ENCODE data around the gene PDIA2.
A peak's percentile ranks its signal among the peaks of the same experiment; 100 is the strongest.
"Not testable (repeated sequence)": the region's sequence is repeated elsewhere in the genome, so short reads cannot be mapped to it uniquely, and the experiment has no call there.

PDIA2 gene

GRCh38 chr16:301950-302349 lies 19.0 kb downstream of the PDIA2 start:
- DNase-seq, result no peak

DNA sequence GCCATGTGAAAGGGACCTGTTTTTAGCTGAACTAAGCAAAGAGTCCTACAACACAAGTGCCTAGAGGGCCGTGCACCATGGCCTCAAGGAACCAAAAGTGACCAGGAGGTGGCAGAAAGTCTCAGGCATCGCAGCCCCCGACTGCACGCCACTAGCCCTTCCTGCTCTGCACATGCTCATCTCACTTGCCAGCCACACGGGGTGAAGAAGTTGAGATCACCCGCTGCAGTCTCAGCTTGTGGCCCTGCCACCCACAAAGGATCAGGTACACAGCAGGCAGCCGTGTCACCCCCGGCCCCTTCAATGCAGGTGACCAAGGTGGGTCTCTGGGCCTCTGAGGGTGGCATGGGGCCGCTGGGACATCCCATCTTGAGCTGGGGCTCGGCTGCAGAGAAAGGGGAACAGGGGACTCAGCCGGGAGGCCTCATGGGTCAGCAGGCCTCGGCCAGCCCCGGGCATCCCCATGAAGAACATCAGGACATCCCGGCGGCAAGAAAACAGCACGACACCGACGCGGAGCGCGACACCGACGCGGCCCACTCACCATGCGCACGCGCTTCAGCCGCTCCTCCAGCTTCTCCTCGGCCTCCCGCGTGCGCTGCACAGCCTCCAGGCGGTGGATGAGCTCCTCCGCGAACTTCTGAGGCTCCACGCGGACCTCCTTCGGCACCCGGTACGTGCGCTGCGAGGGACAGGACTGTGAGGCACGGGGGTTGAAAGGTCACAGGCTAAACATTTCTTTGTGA lies 21.0 kb downstream of the PDIA2 start:
- peak; percentile 20 for DNase-seq

DNA sequence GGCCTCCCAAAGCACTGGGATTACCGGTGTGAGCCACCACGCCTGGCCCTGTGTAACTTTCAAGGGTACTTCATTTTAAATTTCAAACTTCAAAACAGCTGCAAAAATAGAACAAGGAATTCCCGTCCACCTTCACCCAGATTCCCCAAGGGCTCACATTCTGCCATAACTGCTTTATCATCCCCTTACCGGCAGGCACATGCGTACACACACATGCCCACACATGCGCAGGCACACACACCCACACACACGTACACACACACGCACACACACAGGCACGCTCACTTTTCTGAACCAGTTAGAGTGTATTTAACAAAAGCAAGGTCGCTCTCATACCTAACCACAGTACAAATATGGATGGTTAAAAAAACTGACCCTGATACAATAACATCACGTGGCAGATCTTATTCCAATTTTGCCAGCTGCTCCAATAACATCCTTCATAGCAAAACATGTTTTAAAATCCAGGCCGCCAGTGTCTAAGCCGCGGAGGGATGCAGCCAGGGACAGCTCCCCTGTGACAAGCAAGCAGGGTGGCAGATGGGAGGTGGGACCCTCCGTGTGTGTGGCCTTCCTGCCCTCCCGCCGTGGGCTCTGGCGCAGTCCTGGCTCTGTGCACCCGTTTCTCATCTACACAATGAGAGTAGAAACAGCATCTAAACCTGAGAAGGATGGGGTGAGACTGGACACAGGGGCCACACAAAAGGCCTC lies 23.1 kb downstream of the PDIA2 start:
- DNase-seq, result no peak

- no peak for DNase-seq
Measured at GRCh38 chr16:306911-307370, 24.0 kb downstream of the PDIA2 start.

DNA sequence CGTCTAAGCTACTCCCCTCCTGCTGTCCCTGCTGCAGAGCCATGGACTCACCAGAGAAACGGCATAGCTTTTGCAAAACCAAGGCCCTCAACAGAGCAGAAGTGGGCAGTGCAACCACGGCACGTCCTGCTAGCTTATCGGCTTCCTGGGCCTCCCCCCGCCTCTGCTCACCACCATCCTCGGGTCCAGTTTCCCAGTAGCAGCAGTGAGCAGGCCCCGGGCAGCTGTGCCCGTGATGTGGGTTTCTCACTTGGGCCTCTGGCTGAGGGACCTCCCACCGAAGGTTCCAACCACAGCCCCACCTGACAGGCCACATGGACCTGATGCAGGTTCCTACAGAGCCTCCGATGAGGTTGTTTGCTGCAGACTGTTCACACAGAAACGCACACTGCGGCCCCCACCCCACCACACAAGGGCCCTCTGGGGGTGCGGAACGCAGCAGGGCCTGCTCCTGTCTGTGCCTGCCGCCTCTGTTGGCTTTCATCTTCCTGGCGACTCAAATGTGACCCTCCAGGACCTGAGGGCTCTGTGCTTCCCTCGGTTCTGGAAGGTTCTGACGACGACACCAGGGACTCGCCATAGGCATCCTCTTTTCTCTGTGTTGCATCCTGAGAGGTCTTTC lies 24.8 kb downstream of the PDIA2 start:
- DNase-seq, result no peak

DNA sequence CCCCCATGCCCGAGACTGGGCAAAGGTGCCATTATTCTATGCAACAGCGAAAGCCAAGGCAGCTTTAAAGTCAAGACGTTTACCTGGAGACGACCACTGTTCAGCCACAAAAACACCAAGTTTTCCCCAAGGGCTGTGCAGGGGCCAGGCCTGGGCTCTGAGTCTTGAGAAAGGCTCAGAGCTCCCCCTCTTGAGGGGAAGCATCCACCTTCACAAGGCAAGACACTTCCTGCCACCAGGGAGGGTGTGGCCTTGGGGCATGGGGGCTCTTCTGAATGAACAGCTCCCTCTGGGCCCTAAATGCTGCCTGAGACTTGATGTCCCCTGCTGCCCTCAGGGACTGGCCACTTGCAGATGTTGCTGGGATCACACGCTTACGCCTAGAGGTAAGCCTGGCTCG lies 26.5 kb downstream of the PDIA2 start:
- DNase-seq, result no peak

GRCh38 chr16:311725-312124 lies 28.8 kb downstream of the PDIA2 start:
- no peak for DNase-seq

DNA sequence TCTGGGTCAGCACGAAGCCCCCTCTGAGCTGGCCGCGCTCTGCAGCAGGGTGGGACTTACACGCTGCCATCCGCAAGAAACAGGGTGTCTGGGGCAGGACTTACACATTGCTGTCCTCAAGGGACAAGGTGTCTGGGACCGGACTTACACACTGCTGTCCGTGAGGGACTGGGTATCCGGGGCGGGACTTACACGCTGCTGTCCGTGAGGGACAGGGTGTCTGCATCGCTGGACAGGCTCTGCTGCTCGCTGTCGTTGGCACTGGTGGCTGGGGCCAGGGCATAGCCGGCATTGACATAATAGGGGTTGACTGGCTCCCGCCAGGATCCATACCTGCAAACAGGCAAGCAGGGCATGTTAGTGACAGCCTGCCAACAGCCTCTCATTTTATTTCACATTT lies 31.4 kb downstream of the PDIA2 start:
- DNase-seq, result no peak

DNA sequence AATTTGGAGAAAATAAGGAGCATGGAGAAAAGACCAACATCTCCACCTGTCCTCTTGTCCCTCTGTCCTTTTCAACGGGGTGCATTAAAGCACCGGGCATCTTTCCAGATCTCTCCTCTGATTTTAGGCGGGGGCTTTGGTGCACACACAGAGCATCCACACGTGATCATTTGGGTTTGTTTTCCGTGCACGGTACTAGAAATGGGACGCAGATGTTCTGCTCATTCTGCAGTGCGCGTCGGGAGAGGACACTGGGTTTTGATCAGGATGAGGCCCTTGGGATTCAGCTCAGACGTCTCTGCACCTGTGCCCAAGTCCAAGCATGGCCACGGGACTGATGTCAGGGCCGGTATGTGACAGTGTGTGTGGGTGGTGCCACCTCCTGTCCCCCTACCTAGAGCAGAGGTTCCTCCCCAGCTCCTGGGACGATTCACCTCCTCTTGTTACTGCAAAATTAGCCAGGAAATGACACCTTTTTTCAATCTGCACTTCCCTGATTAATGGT lies 31.9 kb downstream of the PDIA2 start:
- DNase-seq, result no peak

GRCh38 chr16:316741-317464 lies 33.9 kb downstream of the PDIA2 start:
- DNase-seq, result no peak

- no peak for DNase-seq
Measured at GRCh38 chr16:317583-317982, 34.6 kb downstream of the PDIA2 start.

DNA sequence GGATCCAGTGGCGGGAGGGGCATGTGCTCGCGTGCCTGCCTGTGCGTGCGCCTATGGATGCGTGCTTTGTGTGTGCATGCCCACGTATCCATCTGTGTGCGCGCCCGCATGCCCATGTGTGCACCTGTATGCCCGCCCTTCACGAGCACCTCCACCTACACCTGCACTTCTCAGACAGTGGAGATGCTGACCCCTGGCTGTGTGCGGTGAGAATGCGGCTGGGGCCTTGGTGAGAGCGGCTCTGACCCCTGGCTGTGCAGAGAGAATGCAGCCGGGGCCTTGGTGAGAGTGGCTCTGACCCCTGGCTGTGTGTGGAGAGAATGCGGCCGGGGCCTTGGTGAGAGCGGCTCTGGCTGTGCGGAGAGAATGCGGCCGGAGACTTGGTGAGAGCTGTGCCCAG lies 35.7 kb downstream of the PDIA2 start:
- DNase-seq, result no peak

DNA sequence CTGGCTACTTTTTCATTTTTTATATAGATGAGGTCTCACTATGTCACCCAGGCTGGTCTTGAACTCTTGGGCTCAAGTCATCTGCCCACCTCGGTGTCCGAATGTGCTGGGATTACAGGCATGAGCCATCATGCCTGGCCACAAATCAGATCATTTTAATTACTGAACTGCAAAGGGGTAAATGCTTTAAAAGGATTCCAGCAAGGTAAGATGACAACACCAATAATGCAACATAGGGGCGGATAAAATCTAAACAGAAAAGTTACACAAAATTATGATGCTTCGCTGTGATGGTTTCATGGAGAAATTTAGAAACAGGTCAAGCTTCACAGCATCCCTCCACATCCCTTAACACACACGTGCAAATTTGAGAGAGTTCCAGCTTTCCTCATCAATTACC lies 37.2 kb downstream of the PDIA2 start:
- no peak for DNase-seq

DNA sequence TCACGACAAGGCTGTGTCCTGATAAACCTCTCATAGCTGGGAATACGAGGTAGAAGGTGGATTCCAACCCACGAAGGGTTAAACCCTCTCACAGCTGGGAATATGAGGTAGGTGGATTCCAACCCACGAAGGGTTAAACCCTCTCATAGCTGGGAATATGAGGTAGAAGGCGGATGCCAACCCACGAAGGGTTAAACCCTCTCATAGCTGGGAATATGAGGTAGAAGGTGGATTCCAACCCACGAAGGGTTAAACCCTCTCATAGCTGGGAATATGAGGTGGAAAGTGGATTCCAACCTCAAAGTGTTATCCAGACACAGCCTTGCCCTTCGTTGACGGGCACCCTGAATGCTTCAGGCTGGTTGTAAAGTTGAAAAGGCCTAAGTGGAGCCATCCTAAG lies 38.6 kb downstream of the PDIA2 start:
- no peak for DNase-seq

DNA sequence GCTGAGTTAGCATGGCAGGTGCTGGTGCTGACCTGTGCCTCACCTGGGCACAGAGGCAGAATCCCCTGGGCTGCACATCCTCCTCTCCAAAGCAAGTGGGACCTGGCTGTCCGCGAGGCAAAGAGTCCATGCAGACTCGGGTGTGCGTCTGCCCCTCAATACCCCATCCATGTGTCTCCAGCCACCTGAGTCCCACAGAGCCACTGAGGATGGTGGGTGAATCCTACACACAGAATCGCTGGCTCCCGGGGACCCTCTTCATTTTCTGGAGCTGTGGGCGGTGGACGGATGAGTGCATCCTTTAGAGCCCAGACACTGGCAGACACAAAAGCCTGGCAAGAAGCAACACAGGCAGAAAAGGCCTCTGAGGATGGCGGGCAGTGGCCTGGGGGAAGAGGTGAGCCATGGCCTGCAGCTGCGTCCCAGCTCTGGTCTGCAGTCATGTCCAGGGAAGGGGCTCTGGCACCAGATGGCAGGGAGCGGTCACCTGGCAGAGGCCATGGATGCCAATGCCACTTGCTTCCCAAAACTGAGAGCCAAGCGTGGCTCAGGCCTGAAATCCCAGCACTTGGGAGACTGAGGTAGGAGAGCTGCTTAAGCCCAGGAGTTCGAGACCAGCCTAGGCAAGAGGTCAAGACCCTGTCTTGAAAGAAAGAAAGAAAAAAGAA lies 39.6 kb downstream of the PDIA2 start:
- DNase-seq, result no peak

DNA sequence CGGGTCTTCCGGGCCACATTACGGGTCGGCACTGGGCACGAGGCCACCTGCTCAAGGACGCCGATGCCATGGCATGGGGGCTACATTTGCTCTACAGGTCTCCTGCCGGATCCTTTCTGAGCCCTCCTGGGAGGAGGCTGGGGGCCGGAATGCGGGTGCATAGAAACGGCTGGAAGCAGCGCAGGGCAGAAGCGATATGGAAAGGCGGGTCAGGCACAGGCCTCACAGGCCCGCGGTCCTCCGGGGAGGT lies 41.2 kb downstream of the PDIA2 start:
- no peak for DNase-seq

GRCh38 chr16:324451-325334 lies 41.7 kb downstream of the PDIA2 start:
- DNase-seq, result peak; percentile 93

GRCh38 chr16:325375-326145 lies 42.6 kb downstream of the PDIA2 start:
- DNase-seq, result peak; percentile 17

GRCh38 chr16:330741-331140 lies 47.8 kb downstream of the PDIA2 start:
- DNase-seq, result no peak

GRCh38 chr16:331181-331814 lies 48.3 kb downstream of the PDIA2 start:
- not testable (repeated sequence) for DNase-seq

Measured in central memory CD4-positive, alpha-beta T cell (primary cell).